Rectal smooth muscle tissue (tissue), 1 donor: Measurements from ENCODE around the gene BLZF1.
"Not testable (repeated sequence)": the region's sequence is repeated elsewhere in the genome, so short reads cannot be mapped to it uniquely, and the experiment has no call there.

Experiments
- H3K27ac ChIP-seq: one replicate; pipeline ENCODE4 v1.7.0; 2013; ENCODE audit warnings: low read depth, low read length, inconsistent platforms
- H3K27me3 ChIP-seq: one replicate; pipeline ENCODE4 v1.7.0; 2013; ENCODE audit warnings: low read length; ENCODE audit not compliant: control insufficient read depth, insufficient read depth
- H3K36me3 ChIP-seq: one replicate; pipeline ENCODE4 v1.7.0; 2013; ENCODE audit warnings: low read length; ENCODE audit not compliant: control insufficient read depth, insufficient read depth
- H3K4me1 ChIP-seq: one replicate; pipeline ENCODE4 v1.7.0; 2013; ENCODE audit warnings: low read length; ENCODE audit not compliant: control insufficient read depth, insufficient read depth
- H3K4me3 ChIP-seq: one replicate; pipeline ENCODE4 v1.7.0; 2013; ENCODE audit warnings: low read length
- H3K9ac ChIP-seq: one replicate; pipeline ENCODE4 v1.7.0; 2013; ENCODE audit warnings: low read length

BLZF1 gene

GRCh38 chr1:169367686-169368405, at the start of gene BLZF1, which contains the start of gene NME7:
Gene BLZF1 (plus strand): TSS chr1:169368195. CDS start chr1:169369523, 1,328 bp downstream.
Gene NME7 (minus strand): TSS chr1:169367797. CDS start chr1:169367710, 87 bp downstream.
- Histone ChIP-seq H3K27ac (peak within 1 kb of the TSS; percentile 89), H3K9ac (peak within 1 kb of the TSS; percentile 76), H3K4me3 (peak within 1 kb of the TSS; percentile 92), H3K36me3 (peaks cover 4% of the 10 kb centered on the region), H3K4me1 (peaks cover 4% of the 10 kb centered on the region), H3K27me3 (no peaks in the 10 kb centered on the region)

GRCh38 chr1:169318536-169319244, 49.3 kb upstream of the BLZF1 start:
- Histone ChIP-seq H3K36me3 (no peaks in the 10 kb centered on the region), H3K9ac (no peak overlapping the region), H3K27ac (no peak overlapping the region), H3K4me3 (no peak overlapping the region), H3K27me3 (no peaks in the 10 kb centered on the region), H3K4me1 (no peaks in the 10 kb centered on the region)

GRCh38 chr1:169321539-169321938, 46.5 kb upstream of the BLZF1 start:
- Histone ChIP-seq H3K27ac (no peak overlapping the region), H3K9ac (no peak overlapping the region), H3K4me1 (no peaks in the 10 kb centered on the region), H3K4me3 (no peak overlapping the region), H3K27me3 (no peaks in the 10 kb centered on the region), H3K36me3 (no peaks in the 10 kb centered on the region)

GRCh38 chr1:169322138-169322537, 45.9 kb upstream of the BLZF1 start:
- no peaks in the 10 kb centered on the region for H3K36me3 ChIP-seq
- no peak overlapping the region for H3K27ac ChIP-seq
- H3K9ac ChIP-seq, result no peak overlapping the region
- H3K27me3 ChIP-seq, result no peaks in the 10 kb centered on the region
- no peak overlapping the region for H3K4me3 ChIP-seq
- no peaks in the 10 kb centered on the region for H3K4me1 ChIP-seq

- Histone ChIP-seq H3K4me1 (no peaks in the 10 kb centered on the region), H3K27ac (no peak overlapping the region), H3K36me3 (no peaks in the 10 kb centered on the region), H3K9ac (no peak overlapping the region), H3K4me3 (no peak overlapping the region), H3K27me3 (no peaks in the 10 kb centered on the region)
Measured at GRCh38 chr1:169325117-169325516, 42.9 kb upstream of the BLZF1 start.

GRCh38 chr1:169326261-169326955, 41.6 kb upstream of the BLZF1 start:
- H3K4me3 ChIP-seq, result no peak overlapping the region
- H3K4me1 ChIP-seq, result no peaks in the 10 kb centered on the region
- H3K36me3 ChIP-seq, result no peaks in the 10 kb centered on the region
- no peaks in the 10 kb centered on the region for H3K27me3 ChIP-seq
- H3K27ac ChIP-seq, result no peak overlapping the region
- H3K9ac ChIP-seq, result no peak overlapping the region

DNA sequence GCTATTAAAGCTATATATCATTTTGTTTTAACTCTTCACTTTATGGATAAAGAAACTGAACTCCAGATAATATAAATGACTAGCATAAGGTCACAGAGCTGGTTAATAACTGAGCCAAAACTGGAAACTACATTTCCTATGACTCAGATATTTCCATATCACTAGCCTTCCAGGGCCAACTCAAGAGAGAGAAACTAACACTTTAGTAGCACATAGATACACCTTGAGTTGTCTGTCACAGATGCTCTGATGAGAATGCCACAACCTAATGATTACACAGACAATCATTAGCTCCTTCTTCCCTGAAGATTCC, 41.1 kb upstream of the BLZF1 start:
- no peak overlapping the region for H3K27ac ChIP-seq
- H3K27me3 ChIP-seq, result no peaks in the 10 kb centered on the region
- no peaks in the 10 kb centered on the region for H3K4me1 ChIP-seq
- H3K36me3 ChIP-seq, result no peaks in the 10 kb centered on the region
- no peak overlapping the region for H3K4me3 ChIP-seq
- no peak overlapping the region for H3K9ac ChIP-seq

DNA sequence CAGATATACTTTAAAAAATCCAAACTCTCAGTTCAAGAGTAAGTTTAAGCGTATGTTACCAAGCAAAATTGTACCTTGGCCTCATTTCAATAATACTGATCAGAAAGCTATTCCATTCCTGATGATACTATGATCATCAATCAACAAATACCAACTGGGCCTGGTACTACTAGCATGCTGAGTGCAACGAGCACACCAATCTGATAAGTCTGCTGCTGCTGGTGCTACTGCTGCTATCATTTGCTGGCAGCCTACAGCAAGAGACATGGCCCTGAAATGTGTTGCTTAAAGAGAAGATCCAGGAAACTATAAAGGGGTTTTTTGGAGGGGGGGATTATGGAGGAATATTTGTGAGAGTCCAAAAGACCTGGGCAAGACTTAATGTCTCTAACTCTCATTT, 40.1 kb upstream of the BLZF1 start:
- Histone ChIP-seq H3K4me1 (no peaks in the 10 kb centered on the region), H3K4me3 (no peak overlapping the region), H3K36me3 (no peaks in the 10 kb centered on the region), H3K27ac (no peak overlapping the region), H3K27me3 (no peaks in the 10 kb centered on the region), H3K9ac (no peak overlapping the region)

- no peaks in the 10 kb centered on the region for H3K27me3 ChIP-seq
- no peaks in the 10 kb centered on the region for H3K4me1 ChIP-seq
- no peak overlapping the region for H3K9ac ChIP-seq
- H3K36me3 ChIP-seq, result no peaks in the 10 kb centered on the region
- H3K27ac ChIP-seq, result no peak overlapping the region
- no peak overlapping the region for H3K4me3 ChIP-seq
Measured at GRCh38 chr1:169329383-169329782, 38.6 kb upstream of the BLZF1 start.

- Histone ChIP-seq H3K9ac (no peak overlapping the region), H3K4me1 (no peaks in the 10 kb centered on the region)
Measured at GRCh38 chr1:169330927-169331326, 37.1 kb upstream of the BLZF1 start.

DNA sequence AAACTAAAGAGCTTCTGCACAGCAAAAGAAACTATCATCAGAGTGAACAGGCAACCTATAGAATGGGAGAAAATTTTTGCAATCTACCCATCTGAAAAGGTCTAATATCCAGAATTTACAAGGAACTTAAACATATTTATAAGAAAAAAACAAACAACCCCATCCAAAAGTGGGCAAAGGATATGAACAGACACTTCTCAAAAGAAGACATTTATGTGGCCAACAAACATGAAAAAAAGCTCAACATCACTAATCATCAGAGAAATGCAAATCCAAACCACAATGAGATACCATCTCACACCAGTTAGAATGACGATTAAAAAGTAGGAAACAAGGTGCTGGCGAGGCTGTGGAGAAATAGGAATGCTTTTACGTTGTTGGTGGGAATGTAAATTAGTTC, 33.3 kb upstream of the BLZF1 start:
- not testable (repeated sequence) for H3K4me1 ChIP-seq, H3K4me3 ChIP-seq, H3K27ac ChIP-seq, H3K9ac ChIP-seq, H3K36me3 ChIP-seq, H3K27me3 ChIP-seq

More at GRCh38 chr1:169330927-169331326, 37.1 kb upstream of the BLZF1 start:
- Histone ChIP-seq H3K4me3 (no peak overlapping the region), H3K27ac (no peak overlapping the region), H3K36me3 (no peaks in the 10 kb centered on the region), H3K27me3 (no peaks in the 10 kb centered on the region)

DNA sequence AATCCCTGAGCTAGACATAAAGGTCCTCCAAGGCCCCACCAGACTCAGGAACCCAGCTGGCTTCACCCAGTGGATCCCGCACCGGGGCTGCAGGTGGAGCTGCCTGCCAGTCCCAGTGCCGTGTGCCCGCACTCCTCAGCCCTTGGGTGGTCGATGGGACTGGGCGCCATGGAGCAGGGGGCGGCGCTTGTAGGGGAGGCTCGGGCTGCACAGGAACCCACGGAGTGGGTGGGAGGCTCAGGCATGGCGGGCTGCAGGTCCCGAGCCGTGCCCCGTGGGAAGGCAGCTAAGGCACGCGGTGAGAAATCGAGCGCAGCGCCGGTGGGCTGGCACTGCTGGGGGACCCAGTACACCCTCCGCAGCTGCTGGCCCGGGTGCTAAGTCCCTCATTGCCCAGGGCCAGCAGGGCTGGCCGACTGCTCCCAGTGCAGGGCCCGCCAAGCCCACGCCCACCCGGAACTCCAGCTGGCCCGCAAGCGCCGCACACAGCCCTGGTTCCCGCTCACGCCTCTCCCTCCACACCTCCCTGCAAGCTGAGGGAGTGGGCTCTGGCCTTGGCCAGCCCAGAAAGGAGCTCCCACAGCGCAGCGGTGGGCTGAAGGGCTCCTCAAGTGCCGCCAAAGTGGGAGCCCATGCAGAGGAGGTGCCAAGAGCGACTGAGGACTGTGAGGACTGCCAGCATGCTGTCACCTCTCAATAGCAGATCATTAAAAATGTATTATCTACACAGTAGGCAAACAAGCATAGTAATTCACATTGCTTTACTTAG, 30.9 kb upstream of the BLZF1 start:
- H3K9ac ChIP-seq, H3K4me1 ChIP-seq, H3K27ac ChIP-seq, H3K4me3 ChIP-seq, H3K27me3 ChIP-seq, H3K36me3 ChIP-seq: not testable (repeated sequence)
